ENCODE results near the gene NCKAP1.

GRCh38 chr2:182893666-182894065 lies 144.6 kb downstream of the NCKAP1 start:
- no peak for TF ChIP-seq GATA2 (IDR thresholded peaks at IDR 0.05; ENCODE audit: low read depth, low read length)
- TF ChIP-seq GATA3 (IDR thresholded peaks at IDR 0.05; ENCODE audit: low read depth, low read length) = no peak

Measured in SH-SY5Y (cell line).